Measurements from ENCODE around the gene LCORL. TPM values are rescaled to one million over a fixed set of nuclear protein-coding genes. Genes with fewer than 3 reads are reported as not detected.

The LCORL gene
- total RNA-seq: 10 to 100 TPM; 11.6 to 14.4 TPM

GRCh38 chr4:18021720-18022571 lies at the start of gene LCORL:
TSS of gene LCORL (minus strand) at chr4:18021755. CDS start at chr4:18021751, 4 bp downstream.
- Mint-ChIP-seq H3K4me3 (peak within 1 kb of the TSS; percentile 96), H3K36me3 (ENCODE audit: low read depth) (no peaks in the 10 kb centered on the region), H3K27ac (peak within 1 kb of the TSS; percentile 90), H3K4me1 (ENCODE audit: low read depth) (peaks cover 18% of the 10 kb centered on the region), H3K9me3 (ENCODE audit: insufficient read depth) (no peaks in the 10 kb centered on the region), H3K27me3 (ENCODE audit: low read depth) (peaks cover 31% of the 10 kb centered on the region)
- CTCF ChIA-PET: interaction anchor here (0.7 to 1.2 kb wide), 3 partner anchors 11 to 205 kb away, joined by 3 read pairs; no protein-coding TSS in a partner anchor
- ATAC-seq (peak; percentile 85), DNase-seq (peak; percentile 92)
- POLR2A ChIA-PET: interaction anchor here (0.6 to 1.0 kb wide), 2 partner anchors 32 to 445 kb away, joined by 3 read pairs; partner anchors contain the start of gene LAP3

GRCh38 chr4:18069810-18070209 lies 48.3 kb upstream of the LCORL start:
- no peak overlapping the region for H3K4me3 Mint-ChIP-seq
- CTCF ChIA-PET: no interaction called here

DNA sequence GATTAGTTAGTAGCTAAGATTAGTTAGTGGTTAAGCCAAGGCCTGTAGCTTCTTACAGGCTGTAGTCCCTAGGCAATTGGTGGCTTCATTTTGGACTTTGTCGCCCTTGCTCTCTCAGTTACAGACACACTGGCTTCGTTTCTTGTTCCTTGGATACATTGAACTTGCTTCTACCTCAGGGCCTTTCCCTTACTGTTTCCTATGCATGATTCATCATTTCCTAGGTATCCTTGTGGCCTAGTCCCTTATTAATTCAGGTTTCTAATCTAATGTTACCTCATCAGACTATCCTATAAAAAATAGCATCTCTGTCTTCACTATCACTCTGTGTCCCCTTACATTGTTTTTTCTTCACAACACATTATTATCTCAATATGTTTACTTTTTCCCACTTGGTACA lies 45.5 kb upstream of the LCORL start:
- Mint-ChIP-seq H3K4me3 (no peak overlapping the region), H3K27ac (no peak overlapping the region), H3K36me3 (ENCODE audit: low read depth) (no peaks in the 10 kb centered on the region), H3K4me1 (ENCODE audit: low read depth) (no peaks in the 10 kb centered on the region), H3K27me3 (ENCODE audit: low read depth) (peaks cover 40% of the 10 kb centered on the region), H3K9me3 (ENCODE audit: insufficient read depth) (no peaks in the 10 kb centered on the region)
- ChIA-PET CTCF (no interaction called here), POLR2A (no interaction called here)
- DNase-seq (no peak), ATAC-seq (no peak)

More at GRCh38 chr4:18069810-18070209, 48.3 kb upstream of the LCORL start:
- DNase-seq: no peak
- no peaks in the 10 kb centered on the region for H3K36me3 Mint-ChIP-seq (ENCODE audit: low read depth)
- no peak for ATAC-seq
- POLR2A ChIA-PET: no interaction called here
- peaks cover 43% of the 10 kb centered on the region for H3K27me3 Mint-ChIP-seq (ENCODE audit: low read depth)
- H3K9me3 Mint-ChIP-seq (ENCODE audit: insufficient read depth): peaks cover 3% of the 10 kb centered on the region
- H3K27ac Mint-ChIP-seq: no peak overlapping the region
- no peaks in the 10 kb centered on the region for H3K4me1 Mint-ChIP-seq (ENCODE audit: low read depth)

DNA sequence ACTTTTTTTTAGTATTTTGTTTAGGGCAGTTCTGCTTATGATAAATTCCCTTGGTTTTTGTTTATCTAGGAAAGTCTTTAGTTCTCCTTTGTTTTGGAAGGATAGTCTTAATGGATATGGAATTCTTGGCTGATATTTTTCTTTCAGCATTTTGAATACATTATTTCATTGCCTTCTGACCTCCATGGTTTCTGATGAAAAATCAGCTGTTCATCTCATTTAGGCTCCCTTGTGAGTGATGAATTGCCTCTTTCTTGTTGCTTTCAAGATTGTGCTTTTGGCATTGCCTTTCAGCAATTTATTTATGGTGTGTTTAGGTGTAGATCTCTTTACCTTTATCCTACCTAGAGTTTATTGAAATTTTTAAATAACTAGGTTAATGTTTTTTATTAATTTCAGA lies 41.5 kb upstream of the LCORL start:
- Mint-ChIP-seq H3K27ac (no peak overlapping the region), H3K4me3 (no peak overlapping the region), H3K4me1 (ENCODE audit: low read depth) (no peaks in the 10 kb centered on the region), H3K9me3 (ENCODE audit: insufficient read depth) (no peaks in the 10 kb centered on the region), H3K36me3 (ENCODE audit: low read depth) (no peaks in the 10 kb centered on the region), H3K27me3 (ENCODE audit: low read depth) (peaks cover 27% of the 10 kb centered on the region)
- ChIA-PET POLR2A (no interaction called here), CTCF (no interaction called here)
- no peak for DNase-seq
- ATAC-seq: no peak

DNA sequence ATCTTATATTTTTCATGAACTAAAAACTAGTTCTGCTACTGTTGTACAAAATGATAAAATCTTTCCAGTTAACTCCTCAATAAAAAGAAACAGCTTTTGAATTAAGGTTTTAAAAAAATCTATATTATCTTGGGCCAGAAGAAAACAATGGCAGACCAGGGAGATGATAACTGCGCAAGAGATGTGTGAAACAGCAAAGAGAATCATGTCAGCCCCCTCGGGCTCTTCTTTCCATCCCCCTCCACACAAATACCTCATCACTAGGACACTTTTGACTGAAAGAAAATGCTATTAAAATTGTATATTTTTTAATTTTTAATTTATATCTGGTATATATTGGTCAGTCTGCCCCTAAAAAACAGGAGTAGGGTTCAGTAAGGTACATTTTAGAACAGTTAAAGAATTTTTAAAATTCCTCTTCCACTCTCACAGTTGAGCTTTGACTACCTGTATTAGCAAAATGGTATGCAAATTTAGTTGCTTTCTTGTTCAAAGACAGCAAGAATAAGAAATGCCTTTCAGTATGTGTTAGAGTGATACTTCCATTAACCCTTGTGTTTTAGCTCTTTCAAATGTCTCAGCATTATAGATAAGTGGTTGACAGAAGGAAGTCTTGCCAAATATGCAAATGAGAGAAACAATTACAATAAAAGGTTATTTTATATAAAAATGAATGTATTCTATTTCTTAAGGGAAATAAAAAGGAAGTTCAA lies 36.4 kb upstream of the LCORL start:
- Mint-ChIP-seq H3K4me3 (no peak overlapping the region), H3K4me1 (ENCODE audit: low read depth) (peaks cover 13% of the 10 kb centered on the region), H3K9me3 (ENCODE audit: insufficient read depth) (no peaks in the 10 kb centered on the region), H3K27me3 (ENCODE audit: low read depth) (peaks cover 33% of the 10 kb centered on the region), H3K27ac (no peak overlapping the region), H3K36me3 (ENCODE audit: low read depth) (no peaks in the 10 kb centered on the region)
- CTCF ChIA-PET: interaction anchor here (0.7 to 1.1 kb wide), 2 partner anchors 18 to 241 kb away, joined by 3 to 4 read pairs; no protein-coding TSS in a partner anchor
- ATAC-seq: peak; percentile 30
- no peak for DNase-seq
- POLR2A ChIA-PET: interaction anchor here (1.6 kb wide), 1 partner anchor 18 kb away, joined by 4 read pairs; no protein-coding TSS in a partner anchor

DNA sequence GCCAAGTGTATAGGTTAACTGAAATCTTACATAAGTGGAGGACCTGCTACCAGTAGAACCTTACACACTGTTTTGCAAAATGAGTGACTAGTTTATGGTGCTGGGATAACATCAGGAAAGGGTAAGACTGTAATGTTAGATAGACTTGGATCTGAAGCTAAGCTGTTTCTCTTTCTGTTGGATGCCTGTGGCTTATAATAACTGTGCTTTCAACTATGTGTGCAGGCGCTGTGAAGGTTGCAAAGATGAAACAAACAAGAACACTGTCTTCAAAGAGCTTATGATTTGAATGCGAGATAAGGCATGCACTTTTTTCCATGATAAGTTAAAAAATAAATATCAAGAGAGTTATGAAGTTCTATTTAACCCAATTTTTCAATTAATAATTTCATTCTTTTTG lies 34.5 kb upstream of the LCORL start:
- Mint-ChIP-seq H3K9me3 (ENCODE audit: insufficient read depth) (no peaks in the 10 kb centered on the region), H3K36me3 (ENCODE audit: low read depth) (no peaks in the 10 kb centered on the region), H3K27me3 (ENCODE audit: low read depth) (peaks cover 37% of the 10 kb centered on the region), H3K4me1 (ENCODE audit: low read depth) (peaks cover 13% of the 10 kb centered on the region), H3K4me3 (no peak overlapping the region), H3K27ac (no peak overlapping the region)
- CTCF ChIA-PET: no interaction called here
- POLR2A ChIA-PET: no interaction called here
- DNase-seq (no peak), ATAC-seq (peak; percentile 42)

- H3K36me3 Mint-ChIP-seq (ENCODE audit: low read depth): no peaks in the 10 kb centered on the region
- POLR2A ChIA-PET: interaction anchor here (1.0 kb wide), 1 partner anchor 51 kb away, joined by 3 read pairs; no protein-coding TSS in a partner anchor
- ATAC-seq (no peak), DNase-seq (no peak)
- CTCF ChIA-PET: no interaction called here
- no peak overlapping the region for H3K4me3 Mint-ChIP-seq
- peaks cover 7% of the 10 kb centered on the region for H3K4me1 Mint-ChIP-seq (ENCODE audit: low read depth)
- no peaks in the 10 kb centered on the region for H3K9me3 Mint-ChIP-seq (ENCODE audit: insufficient read depth)
- H3K27me3 Mint-ChIP-seq (ENCODE audit: low read depth): peaks cover 28% of the 10 kb centered on the region
- H3K27ac Mint-ChIP-seq: no peak overlapping the region
Measured at GRCh38 chr4:18052158-18052557, 30.6 kb upstream of the LCORL start.

GRCh38 chr4:18051281-18051680 lies 29.7 kb upstream of the LCORL start:
- no peaks in the 10 kb centered on the region for H3K36me3 Mint-ChIP-seq (ENCODE audit: low read depth)
- peaks cover 28% of the 10 kb centered on the region for H3K27me3 Mint-ChIP-seq (ENCODE audit: low read depth)
- CTCF ChIA-PET: no interaction called here
- H3K4me3 Mint-ChIP-seq: no peak overlapping the region
- ATAC-seq (no peak), DNase-seq (no peak)
- H3K9me3 Mint-ChIP-seq (ENCODE audit: insufficient read depth): no peaks in the 10 kb centered on the region
- H3K4me1 Mint-ChIP-seq (ENCODE audit: low read depth): peaks cover 6% of the 10 kb centered on the region
- POLR2A ChIA-PET: no interaction called here
- no peak overlapping the region for H3K27ac Mint-ChIP-seq

- Mint-ChIP-seq H3K9me3 (ENCODE audit: insufficient read depth) (no peaks in the 10 kb centered on the region), H3K36me3 (ENCODE audit: low read depth) (no peaks in the 10 kb centered on the region), H3K27ac (no peak overlapping the region), H3K4me1 (ENCODE audit: low read depth) (no peaks in the 10 kb centered on the region), H3K27me3 (ENCODE audit: low read depth) (peaks cover 24% of the 10 kb centered on the region), H3K4me3 (no peak overlapping the region)
- DNase-seq (no peak), ATAC-seq (no peak)
- ChIA-PET CTCF (no interaction called here), POLR2A (no interaction called here)
Measured at GRCh38 chr4:18050448-18050847, 28.9 kb upstream of the LCORL start.

DNA sequence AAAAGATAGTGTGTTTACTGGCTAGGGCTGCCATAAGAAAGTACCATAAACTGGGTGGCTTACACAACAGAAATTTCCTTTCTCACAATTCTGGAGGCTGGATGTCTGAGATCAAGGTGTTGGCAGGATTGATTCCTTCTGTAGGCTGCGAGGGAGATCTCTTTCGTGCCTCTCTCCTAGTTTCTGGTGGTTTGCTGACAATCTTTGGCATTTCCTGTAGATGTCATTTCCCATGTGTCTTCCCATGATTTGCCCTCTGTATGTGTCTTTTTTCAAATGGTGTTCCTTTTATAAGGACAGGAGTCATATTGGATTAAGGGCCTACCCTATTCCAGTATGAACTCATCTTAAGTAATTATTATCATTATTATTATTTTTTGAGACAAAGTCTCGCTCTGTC lies 27.9 kb upstream of the LCORL start:
- CTCF ChIA-PET: no interaction called here
- H3K36me3 Mint-ChIP-seq (ENCODE audit: low read depth): no peaks in the 10 kb centered on the region

GRCh38 chr4:18042754-18043153 lies 21.2 kb upstream of the LCORL start:
- no peaks in the 10 kb centered on the region for H3K36me3 Mint-ChIP-seq (ENCODE audit: low read depth)
- H3K4me3 Mint-ChIP-seq: no peak overlapping the region
- peaks cover 14% of the 10 kb centered on the region for H3K27me3 Mint-ChIP-seq (ENCODE audit: low read depth)
- CTCF ChIA-PET: interaction anchor here (1.2 kb wide), 1 partner anchor 18 kb away, joined by 3 read pairs; no protein-coding TSS in a partner anchor
- ATAC-seq: no peak
- no peak for DNase-seq
- no peaks in the 10 kb centered on the region for H3K9me3 Mint-ChIP-seq (ENCODE audit: insufficient read depth)
- no peaks in the 10 kb centered on the region for H3K4me1 Mint-ChIP-seq (ENCODE audit: low read depth)
- no peak overlapping the region for H3K27ac Mint-ChIP-seq
- POLR2A ChIA-PET: no interaction called here

More for the DNA sequence above, 27.9 kb upstream of the LCORL start:
- ATAC-seq (no peak), DNase-seq (no peak)
- no peaks in the 10 kb centered on the region for H3K9me3 Mint-ChIP-seq (ENCODE audit: insufficient read depth)
- H3K4me3 Mint-ChIP-seq: no peak overlapping the region
- H3K27me3 Mint-ChIP-seq (ENCODE audit: low read depth): peaks cover 21% of the 10 kb centered on the region
- no peak overlapping the region for H3K27ac Mint-ChIP-seq
- POLR2A ChIA-PET: no interaction called here
- H3K4me1 Mint-ChIP-seq (ENCODE audit: low read depth): no peaks in the 10 kb centered on the region

DNA sequence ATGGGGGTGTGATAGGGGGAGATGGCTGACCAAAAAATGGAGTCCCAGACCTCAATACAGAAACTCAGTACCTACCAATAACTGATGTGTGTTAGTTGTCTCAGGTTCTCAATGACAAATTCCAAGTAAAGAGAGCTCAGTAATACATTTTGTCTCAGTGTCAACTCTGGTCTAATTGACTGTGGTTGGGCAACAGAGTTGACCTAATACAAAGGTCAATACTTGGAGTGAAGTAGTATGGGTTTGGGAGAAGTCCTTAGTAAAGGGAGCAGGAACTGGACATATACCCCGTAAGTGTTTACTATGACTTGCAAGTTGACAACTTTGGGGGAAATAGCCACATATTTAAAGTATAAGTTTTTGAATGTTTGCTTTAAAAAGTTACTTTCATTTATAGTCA lies 20.5 kb upstream of the LCORL start:
- Mint-ChIP-seq H3K4me1 (ENCODE audit: low read depth) (no peaks in the 10 kb centered on the region), H3K9me3 (ENCODE audit: insufficient read depth) (no peaks in the 10 kb centered on the region), H3K36me3 (ENCODE audit: low read depth) (no peaks in the 10 kb centered on the region), H3K27ac (no peak overlapping the region), H3K4me3 (no peak overlapping the region), H3K27me3 (ENCODE audit: low read depth) (peaks cover 16% of the 10 kb centered on the region)
- CTCF ChIA-PET: no interaction called here
- POLR2A ChIA-PET: no interaction called here
- ATAC-seq (no peak), DNase-seq (no peak)
